ENCODE results near the gene PSMA5. TPM values are rescaled to one million over a fixed set of nuclear protein-coding genes. Genes with fewer than 3 reads are reported as not detected.

The PSMA5 gene
- total and polyA plus RNA-seq, 2 of the 13 experiments (the other 11 are each of a cell fraction or from before 2014, with no cell fraction given) = 140 to 169 TPM

DNA sequence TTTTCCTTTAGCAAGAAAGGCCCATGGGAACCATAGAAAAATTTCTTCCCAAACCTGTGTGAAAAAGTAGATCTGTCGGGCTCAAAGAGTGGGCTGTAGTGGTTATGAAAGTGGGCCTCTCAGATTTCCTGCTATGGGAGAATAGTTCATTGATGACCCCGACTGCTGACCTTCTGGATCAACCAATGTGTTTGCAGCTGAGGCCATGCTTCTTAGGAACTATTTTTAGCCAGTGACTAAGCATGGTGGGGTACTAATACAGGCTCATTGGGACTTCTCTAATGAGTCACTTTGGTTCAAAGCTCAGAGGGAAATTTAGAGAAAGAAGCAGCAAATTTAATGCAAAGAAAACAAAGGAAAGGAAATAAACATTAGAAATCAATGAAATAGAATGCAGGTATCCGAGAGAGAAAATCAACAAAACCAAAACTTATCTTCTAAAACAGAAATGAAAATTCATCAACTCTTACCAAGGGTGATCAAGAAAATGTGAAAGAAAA lies 12.6 kb upstream of the PSMA5 start (continued):
- peak; percentile 66; the same call in 1 of the 2 replicates for TF ChIP-seq AHDC1 (CRISPR knock-in tag; IDR thresholded peaks at IDR 0.05; ENCODE audit: borderline replicate concordance)
- 0 out of 2 replicates have a peak, but pooled peaks have one; percentile 48 for TF ChIP-seq JUN (CRISPR knock-in tag; IDR thresholded peaks at IDR 0.05)
- no peak for TF ChIP-seq ZNF878 (CRISPR knock-in tag; IDR thresholded peaks at IDR 0.05)
- TF ChIP-seq SIX1 (CRISPR knock-in tag; IDR thresholded peaks at IDR 0.05; ENCODE audit: borderline replicate concordance) = 0 out of 2 replicates have a peak, but pooled peaks have one; percentile 14
- TF ChIP-seq NR2F1 (CRISPR knock-in tag; IDR thresholded peaks at IDR 0.05) = peak; percentile 43 to 72; a peak in 3 of 4 replicates
- TF ChIP-seq RARA (CRISPR knock-in tag; IDR thresholded peaks at IDR 0.05) = peak; percentile 79
- peak; percentile 41; the same call in 1 of the 2 replicates for TF ChIP-seq RXRB (CRISPR knock-in tag; IDR thresholded peaks at IDR 0.05; ENCODE audit: borderline replicate concordance)
- TF ChIP-seq ZNF644 (CRISPR knock-in tag; IDR thresholded peaks at IDR 0.05; ENCODE audit: low read depth) = peak; percentile 64; the same call in 1 of the 2 replicates
- peak; percentile 59 for TF ChIP-seq SAP130 (CRISPR knock-in tag; IDR thresholded peaks at IDR 0.05; ENCODE audit: low read depth)
- TF ChIP-seq, protein P1, sequence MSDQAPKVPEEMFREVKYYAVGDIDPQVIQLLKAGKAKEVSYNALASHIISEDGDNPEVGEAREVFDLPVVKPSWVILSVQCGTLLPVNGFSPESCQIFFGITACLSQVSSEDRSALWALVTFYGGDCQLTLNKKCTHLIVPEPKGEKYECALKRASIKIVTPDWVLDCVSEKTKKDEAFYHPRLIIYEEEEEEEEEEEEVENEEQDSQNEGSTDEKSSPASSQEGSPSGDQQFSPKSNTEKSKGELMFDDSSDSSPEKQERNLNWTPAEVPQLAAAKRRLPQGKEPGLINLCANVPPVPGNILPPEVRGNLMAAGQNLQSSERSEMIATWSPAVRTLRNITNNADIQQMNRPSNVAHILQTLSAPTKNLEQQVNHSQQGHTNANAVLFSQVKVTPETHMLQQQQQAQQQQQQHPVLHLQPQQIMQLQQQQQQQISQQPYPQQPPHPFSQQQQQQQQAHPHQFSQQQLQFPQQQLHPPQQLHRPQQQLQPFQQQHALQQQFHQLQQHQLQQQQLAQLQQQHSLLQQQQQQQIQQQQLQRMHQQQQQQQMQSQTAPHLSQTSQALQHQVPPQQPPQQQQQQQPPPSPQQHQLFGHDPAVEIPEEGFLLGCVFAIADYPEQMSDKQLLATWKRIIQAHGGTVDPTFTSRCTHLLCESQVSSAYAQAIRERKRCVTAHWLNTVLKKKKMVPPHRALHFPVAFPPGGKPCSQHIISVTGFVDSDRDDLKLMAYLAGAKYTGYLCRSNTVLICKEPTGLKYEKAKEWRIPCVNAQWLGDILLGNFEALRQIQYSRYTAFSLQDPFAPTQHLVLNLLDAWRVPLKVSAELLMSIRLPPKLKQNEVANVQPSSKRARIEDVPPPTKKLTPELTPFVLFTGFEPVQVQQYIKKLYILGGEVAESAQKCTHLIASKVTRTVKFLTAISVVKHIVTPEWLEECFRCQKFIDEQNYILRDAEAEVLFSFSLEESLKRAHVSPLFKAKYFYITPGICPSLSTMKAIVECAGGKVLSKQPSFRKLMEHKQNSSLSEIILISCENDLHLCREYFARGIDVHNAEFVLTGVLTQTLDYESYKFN (CRISPR knock-in tag; conservative IDR thresholded peaks at IDR 0.05) = peak; percentile 72
- TF ChIP-seq NR2C2 (CRISPR knock-in tag; IDR thresholded peaks at IDR 0.05; ENCODE audit: borderline replicate concordance) = peak; percentile 43; the same call in 1 of the 2 replicates
- TF ChIP-seq FOSL2 (CRISPR knock-in tag; IDR thresholded peaks at IDR 0.05) = peak; percentile 87
- no peak for TF ChIP-seq IRF1 (CRISPR knock-in tag; IDR thresholded peaks at IDR 0.05; ENCODE audit: low read depth)
- no peak for TF ChIP-seq FOXM1 (CRISPR knock-in tag; IDR thresholded peaks at IDR 0.05)
- TF ChIP-seq, protein P2, sequence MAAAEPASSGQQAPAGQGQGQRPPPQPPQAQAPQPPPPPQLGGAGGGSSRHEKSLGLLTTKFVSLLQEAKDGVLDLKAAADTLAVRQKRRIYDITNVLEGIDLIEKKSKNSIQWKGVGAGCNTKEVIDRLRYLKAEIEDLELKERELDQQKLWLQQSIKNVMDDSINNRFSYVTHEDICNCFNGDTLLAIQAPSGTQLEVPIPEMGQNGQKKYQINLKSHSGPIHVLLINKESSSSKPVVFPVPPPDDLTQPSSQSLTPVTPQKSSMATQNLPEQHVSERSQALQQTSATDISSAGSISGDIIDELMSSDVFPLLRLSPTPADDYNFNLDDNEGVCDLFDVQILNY (CRISPR knock-in tag; conservative IDR thresholded peaks at IDR 0.05) = no peak
- TF ChIP-seq ARID3A (IDR thresholded peaks at IDR 0.05; ENCODE audit: low read depth, low read length) = peak; percentile 37; the same call in 1 of the 2 replicates
- TF ChIP-seq MEF2D (CRISPR knock-in tag; IDR thresholded peaks at IDR 0.05) = peak; percentile 99
